K562 (cell line): Measurements from ENCODE around the gene ACBD4. TPM values are rescaled to one million over a fixed set of nuclear protein-coding genes. Genes with fewer than 3 reads are reported as not detected.

ENCODE experiments used
- CCNT2 ChIP-seq: IDR thresholded peaks from 2 replicates; pipeline ENCODE4 v1.6.1; 2011; ENCODE audit warnings: borderline replicate concordance, low read depth, mild to moderate bottlenecking, moderate library complexity, mixed read lengths, low read length; ENCODE audit not compliant: insufficient read length; ENCODE audit errors: extremely low read depth
- IFI16 ChIP-seq: fragments of 250-450 bp; sonication (Bioruptor Pico); IDR thresholded peaks from 2 replicates; pipeline ENCODE4 v2.1.2; 2022; ENCODE audit warnings: mild to moderate bottlenecking, inconsistent platforms
- KAT7 ChIP-seq: sonication (generic); formaldehyde crosslinking; IDR thresholded peaks from 2 replicates; pipeline ENCODE4 v1.8.0; 2022; ENCODE audit warnings: missing genetic modification reagents, mild to moderate bottlenecking, borderline replicate concordance
- KDM5B ChIP-seq: fragments of 200-600 bp; sonication (generic); IDR thresholded peaks from 2 replicates; pipeline ENCODE4 v1.6.1; 2012; ENCODE audit warnings: low read depth, mild to moderate bottlenecking, moderate library complexity, low read length, control low read depth, inconsistent platforms; ENCODE audit not compliant: insufficient replicate concordance
- POLR2AphosphoS2 ChIP-seq: IDR thresholded peaks from 2 replicates; pipeline ENCODE4 v1.6.1; 2012; ENCODE audit warnings: low read length, improper control_type of control experiment
- SMAD4 ChIP-seq: fragments of 250-450 bp; sonication (Bioruptor Pico); conservative IDR thresholded peaks from 2 replicates; pipeline ENCODE4 v1.8.0; 2021; ENCODE audit warnings: inconsistent platforms, mild to moderate bottlenecking, moderate library complexity
- SNRNP70 ChIP-seq: fragments of 200-400 bp; formaldehyde crosslinking; optimal IDR thresholded peaks from 2 replicates; pipeline ENCODE3; 2017; ENCODE audit warnings: low read depth, low read length
- ZNF24 ChIP-seq: fragments of 450-650 bp; IDR thresholded peaks from 2 replicates; pipeline ENCODE4 v1.6.1; 2016
- ZNF507 ChIP-seq: conservative IDR thresholded peaks from 2 replicates; pipeline ENCODE4 v1.6.1; 2017; ENCODE audit warnings: missing genetic modification characterization, missing compliant biosample characterization
- polyA plus RNA-seq, 8 experiments: library from polyadenylated mRNA; depleted of rRNA in 4 of 8; stranded (reverse) in 5 of 8; unstranded in 3 of 8; fragments of >200 nt; fragmentation: Nextera tagmentation in 2 of 8; fragmentation: Illumina TruSeq in 1 of 8; extraction: Ambion mirVana in 2 of 8; extraction: Trizol in 1 of 8; gene quantifications; 2 replicates each; pipeline versions ENCODE4 v1.2.1 to v1.2.3, GENCODE V29; 2011 to 2014; ENCODE audit warnings: inconsistent platforms in 1 of 8, missing spikeins in 1 of 8
- total RNA-seq, 7 experiments: library from RNA; depleted of rRNA in 6 of 7; stranded (reverse); fragments of >200 nt in 6 of 7; fragmentation: Illumina TruSeq in 2 of 7; extraction: Trizol in 2 of 7; gene quantifications; 2 replicates each; pipeline versions ENCODE4 v1.2.1 to v1.2.3, GENCODE V29; 2011 to 2021; ENCODE audit warnings: low replicate concordance in 1 of 7
- TF ChIP-seq, protein P1 (sequence below): fragments of 450-650 bp; IDR thresholded peaks from 2 replicates; pipeline ENCODE4 v1.6.1; 2016; ENCODE audit warnings: mild to moderate bottlenecking, moderate library complexity
- TF ChIP-seq, protein P2 (sequence below), 2 experiments: fragments of 450-650 bp; conservative IDR thresholded peaks; 2 replicates each; pipeline ENCODE4 v1.6.1; 2017; ENCODE audit warnings: mild to moderate bottlenecking in 2 of 2, moderate library complexity in 2 of 2

ACBD4 gene
- total and polyA plus RNA-seq, 9 of the 15 experiments (the other 6 are each of a cell fraction or from before 2014, with no cell fraction given): 0.14 to 6.9 (median 4.6) TPM

DNA sequence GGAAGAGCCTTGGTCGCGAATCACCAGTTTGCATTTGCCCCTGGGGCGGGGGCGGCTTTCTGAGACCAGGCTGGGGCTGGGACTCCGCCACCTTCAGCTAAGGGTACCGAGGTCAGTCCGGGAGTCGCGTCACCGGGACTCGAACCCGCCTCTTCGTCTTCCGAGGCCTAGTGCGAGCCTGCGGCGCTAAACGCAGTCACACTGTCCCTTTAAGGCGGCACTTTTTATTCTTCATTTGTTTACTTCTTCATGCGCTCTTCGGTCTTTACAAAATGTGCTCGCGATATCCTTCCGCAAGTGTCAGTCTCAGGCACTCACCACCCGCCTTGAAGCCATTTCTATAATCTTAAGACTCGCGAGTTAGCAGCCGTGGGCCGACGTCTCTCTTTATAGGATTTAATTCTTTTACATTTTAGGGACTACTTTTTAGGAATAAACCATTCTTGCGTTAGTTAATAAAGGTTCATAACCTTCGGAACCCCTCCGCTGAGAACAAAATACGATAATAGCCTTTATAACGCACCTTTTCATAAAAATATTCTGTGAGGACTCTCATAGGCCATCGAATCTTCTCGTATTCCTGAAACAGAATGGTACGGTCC lies 12.2 kb downstream of the ACBD4 start (continued):
- TF ChIP-seq, protein P1, sequence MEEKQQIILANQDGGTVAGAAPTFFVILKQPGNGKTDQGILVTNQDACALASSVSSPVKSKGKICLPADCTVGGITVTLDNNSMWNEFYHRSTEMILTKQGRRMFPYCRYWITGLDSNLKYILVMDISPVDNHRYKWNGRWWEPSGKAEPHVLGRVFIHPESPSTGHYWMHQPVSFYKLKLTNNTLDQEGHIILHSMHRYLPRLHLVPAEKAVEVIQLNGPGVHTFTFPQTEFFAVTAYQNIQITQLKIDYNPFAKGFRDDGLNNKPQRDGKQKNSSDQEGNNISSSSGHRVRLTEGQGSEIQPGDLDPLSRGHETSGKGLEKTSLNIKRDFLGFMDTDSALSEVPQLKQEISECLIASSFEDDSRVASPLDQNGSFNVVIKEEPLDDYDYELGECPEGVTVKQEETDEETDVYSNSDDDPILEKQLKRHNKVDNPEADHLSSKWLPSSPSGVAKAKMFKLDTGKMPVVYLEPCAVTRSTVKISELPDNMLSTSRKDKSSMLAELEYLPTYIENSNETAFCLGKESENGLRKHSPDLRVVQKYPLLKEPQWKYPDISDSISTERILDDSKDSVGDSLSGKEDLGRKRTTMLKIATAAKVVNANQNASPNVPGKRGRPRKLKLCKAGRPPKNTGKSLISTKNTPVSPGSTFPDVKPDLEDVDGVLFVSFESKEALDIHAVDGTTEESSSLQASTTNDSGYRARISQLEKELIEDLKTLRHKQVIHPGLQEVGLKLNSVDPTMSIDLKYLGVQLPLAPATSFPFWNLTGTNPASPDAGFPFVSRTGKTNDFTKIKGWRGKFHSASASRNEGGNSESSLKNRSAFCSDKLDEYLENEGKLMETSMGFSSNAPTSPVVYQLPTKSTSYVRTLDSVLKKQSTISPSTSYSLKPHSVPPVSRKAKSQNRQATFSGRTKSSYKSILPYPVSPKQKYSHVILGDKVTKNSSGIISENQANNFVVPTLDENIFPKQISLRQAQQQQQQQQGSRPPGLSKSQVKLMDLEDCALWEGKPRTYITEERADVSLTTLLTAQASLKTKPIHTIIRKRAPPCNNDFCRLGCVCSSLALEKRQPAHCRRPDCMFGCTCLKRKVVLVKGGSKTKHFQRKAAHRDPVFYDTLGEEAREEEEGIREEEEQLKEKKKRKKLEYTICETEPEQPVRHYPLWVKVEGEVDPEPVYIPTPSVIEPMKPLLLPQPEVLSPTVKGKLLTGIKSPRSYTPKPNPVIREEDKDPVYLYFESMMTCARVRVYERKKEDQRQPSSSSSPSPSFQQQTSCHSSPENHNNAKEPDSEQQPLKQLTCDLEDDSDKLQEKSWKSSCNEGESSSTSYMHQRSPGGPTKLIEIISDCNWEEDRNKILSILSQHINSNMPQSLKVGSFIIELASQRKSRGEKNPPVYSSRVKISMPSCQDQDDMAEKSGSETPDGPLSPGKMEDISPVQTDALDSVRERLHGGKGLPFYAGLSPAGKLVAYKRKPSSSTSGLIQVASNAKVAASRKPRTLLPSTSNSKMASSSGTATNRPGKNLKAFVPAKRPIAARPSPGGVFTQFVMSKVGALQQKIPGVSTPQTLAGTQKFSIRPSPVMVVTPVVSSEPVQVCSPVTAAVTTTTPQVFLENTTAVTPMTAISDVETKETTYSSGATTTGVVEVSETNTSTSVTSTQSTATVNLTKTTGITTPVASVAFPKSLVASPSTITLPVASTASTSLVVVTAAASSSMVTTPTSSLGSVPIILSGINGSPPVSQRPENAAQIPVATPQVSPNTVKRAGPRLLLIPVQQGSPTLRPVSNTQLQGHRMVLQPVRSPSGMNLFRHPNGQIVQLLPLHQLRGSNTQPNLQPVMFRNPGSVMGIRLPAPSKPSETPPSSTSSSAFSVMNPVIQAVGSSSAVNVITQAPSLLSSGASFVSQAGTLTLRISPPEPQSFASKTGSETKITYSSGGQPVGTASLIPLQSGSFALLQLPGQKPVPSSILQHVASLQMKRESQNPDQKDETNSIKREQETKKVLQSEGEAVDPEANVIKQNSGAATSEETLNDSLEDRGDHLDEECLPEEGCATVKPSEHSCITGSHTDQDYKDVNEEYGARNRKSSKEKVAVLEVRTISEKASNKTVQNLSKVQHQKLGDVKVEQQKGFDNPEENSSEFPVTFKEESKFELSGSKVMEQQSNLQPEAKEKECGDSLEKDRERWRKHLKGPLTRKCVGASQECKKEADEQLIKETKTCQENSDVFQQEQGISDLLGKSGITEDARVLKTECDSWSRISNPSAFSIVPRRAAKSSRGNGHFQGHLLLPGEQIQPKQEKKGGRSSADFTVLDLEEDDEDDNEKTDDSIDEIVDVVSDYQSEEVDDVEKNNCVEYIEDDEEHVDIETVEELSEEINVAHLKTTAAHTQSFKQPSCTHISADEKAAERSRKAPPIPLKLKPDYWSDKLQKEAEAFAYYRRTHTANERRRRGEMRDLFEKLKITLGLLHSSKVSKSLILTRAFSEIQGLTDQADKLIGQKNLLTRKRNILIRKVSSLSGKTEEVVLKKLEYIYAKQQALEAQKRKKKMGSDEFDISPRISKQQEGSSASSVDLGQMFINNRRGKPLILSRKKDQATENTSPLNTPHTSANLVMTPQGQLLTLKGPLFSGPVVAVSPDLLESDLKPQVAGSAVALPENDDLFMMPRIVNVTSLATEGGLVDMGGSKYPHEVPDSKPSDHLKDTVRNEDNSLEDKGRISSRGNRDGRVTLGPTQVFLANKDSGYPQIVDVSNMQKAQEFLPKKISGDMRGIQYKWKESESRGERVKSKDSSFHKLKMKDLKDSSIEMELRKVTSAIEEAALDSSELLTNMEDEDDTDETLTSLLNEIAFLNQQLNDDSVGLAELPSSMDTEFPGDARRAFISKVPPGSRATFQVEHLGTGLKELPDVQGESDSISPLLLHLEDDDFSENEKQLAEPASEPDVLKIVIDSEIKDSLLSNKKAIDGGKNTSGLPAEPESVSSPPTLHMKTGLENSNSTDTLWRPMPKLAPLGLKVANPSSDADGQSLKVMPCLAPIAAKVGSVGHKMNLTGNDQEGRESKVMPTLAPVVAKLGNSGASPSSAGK: no peak; the same call in 1 of the 2 replicates
- peak; percentile 50 for TF ChIP-seq CCNT2
- no peak; the same call in 1 of the 2 replicates for TF ChIP-seq ZNF24
- TF ChIP-seq SNRNP70: no peak
- no peak; the same call in none of the 2 replicates for TF ChIP-seq SMAD4
- no peak for TF ChIP-seq POLR2AphosphoS2
- no peak for TF ChIP-seq IFI16 (CRISPR knock-in tag)
- TF ChIP-seq, protein P2, sequence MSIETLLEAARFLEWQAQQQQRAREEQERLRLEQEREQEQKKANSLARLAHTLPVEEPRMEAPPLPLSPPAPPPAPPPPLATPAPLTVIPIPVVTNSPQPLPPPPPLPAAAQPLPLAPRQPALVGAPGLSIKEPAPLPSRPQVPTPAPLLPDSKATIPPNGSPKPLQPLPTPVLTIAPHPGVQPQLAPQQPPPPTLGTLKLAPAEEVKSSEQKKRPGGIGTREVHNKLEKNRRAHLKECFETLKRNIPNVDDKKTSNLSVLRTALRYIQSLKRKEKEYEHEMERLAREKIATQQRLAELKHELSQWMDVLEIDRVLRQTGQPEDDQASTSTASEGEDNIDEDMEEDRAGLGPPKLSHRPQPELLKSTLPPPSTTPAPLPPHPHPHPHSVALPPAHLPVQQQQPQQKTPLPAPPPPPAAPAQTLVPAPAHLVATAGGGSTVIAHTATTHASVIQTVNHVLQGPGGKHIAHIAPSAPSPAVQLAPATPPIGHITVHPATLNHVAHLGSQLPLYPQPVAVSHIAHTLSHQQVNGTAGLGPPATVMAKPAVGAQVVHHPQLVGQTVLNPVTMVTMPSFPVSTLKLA (conservative IDR thresholded peaks at IDR 0.05): peak; percentile 90 to 95
- no peak for TF ChIP-seq ZNF507 (tag)
- TF ChIP-seq KAT7: no peak
- no peak for TF ChIP-seq KDM5B
